Activated T-cell treated with anti-CD3 and anti-CD28 coated beads, Interleukin-2, amount 50 U/mL, for 4 hours (primary cell): ENCODE measurements around the gene MFNG. TPM values are rescaled to one million over a fixed set of nuclear protein-coding genes. Genes with fewer than 3 reads are reported as not detected.

Experiments
- ATAC-seq, 2 donors: fragments of 200-7000 bp; cut with Tn5 transposase; one replicate each; pipeline ENCODE4 v1.10.0; 2021
- DNase-seq: peaks from one replicate; pipeline ENCODE4 v3.0.0-alpha.2; 2020
- H3K27me3 Mint-ChIP-seq: one replicate; pipeline ENCODE4 v1.8.0; 2021; ENCODE audit warnings: low read depth, mixed read lengths
- H3K36me3 Mint-ChIP-seq: one replicate; pipeline ENCODE4 v1.8.0; 2022; ENCODE audit warnings: mixed read lengths; ENCODE audit not compliant: insufficient read depth
- H3K4me1 Mint-ChIP-seq: one replicate; pipeline ENCODE4 v1.8.0; 2021; ENCODE audit warnings: low read depth, mixed read lengths
- H3K4me3 Mint-ChIP-seq: one replicate; pipeline ENCODE4 v1.8.0; 2021; ENCODE audit warnings: mild to moderate bottlenecking, moderate library complexity, mixed read lengths
- H3K9me3 Mint-ChIP-seq: one replicate; pipeline ENCODE4 v1.8.0; 2021; ENCODE audit warnings: mixed read lengths
- total RNA-seq, 3 donors: library from RNA; stranded (reverse); gene quantifications; one replicate each; pipeline ENCODE4 v1.2.1, GENCODE V29; 2021

MFNG gene
- total RNA-seq, 3 donors from 2014 or later = 157 to 188 (median 184) TPM

DNA sequence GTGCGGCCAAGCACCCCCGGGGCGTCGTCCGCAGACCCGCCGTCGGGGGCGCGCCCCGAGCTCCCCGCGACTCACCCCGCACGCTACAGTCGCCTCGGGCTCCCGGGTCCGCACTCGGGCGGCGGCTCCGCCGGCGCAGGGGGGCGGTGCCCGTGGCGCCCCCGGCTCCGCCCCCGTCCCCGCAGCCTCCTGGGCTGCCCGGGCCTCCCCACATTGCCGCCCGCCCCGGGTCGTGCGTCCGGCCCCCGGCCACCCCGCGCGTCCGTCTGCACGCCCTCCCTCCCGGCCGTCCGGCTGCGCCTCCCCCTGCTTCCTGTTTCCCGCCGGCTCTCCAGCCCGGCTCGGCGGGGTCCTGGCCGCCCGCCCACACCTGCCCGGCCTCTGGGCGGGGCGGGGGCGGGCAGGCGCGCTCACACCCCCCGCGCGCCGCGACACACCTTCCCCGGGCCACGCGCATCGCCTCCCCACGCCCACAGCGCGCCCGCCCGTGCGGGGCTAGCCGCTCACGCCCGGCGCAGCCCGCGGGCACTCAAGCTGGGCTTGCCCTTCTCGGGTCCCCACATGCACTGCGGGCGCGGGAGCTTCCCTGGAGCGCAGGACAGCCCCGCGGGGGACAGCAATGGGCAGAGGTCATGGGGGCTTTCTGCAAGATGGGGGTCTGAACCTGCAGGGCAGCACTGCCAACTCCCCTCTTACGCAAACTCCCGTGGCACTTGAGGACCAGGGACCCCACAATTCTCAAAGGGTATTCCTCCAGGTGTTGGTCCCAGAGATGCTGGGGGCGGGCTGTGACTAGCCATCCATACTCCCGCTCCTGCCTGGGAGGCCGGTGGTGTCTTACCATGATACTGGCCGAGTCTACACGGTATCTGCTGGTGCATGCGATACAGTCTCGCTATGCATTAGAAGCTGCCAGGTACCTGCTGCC is 33.3 kb upstream of the MFNG start, which contains the start of gene CARD10:
TSS of gene CARD10 (minus strand) at position 148 of the 928 bp plus-strand sequence. CDS start 215 bp downstream, outside the sequence.
- ATAC-seq (peak; percentile 73 to 76), DNase-seq (no peak)
- peaks cover 8% of the 10 kb centered on the region for H3K4me1 Mint-ChIP-seq
- no peaks in the 10 kb centered on the region for H3K36me3 Mint-ChIP-seq
- no peaks in the 10 kb centered on the region for H3K9me3 Mint-ChIP-seq
- peak within 1 kb of the TSS; percentile 67 for H3K4me3 Mint-ChIP-seq
- peaks cover 42% of the 10 kb centered on the region for H3K27me3 Mint-ChIP-seq

DNA sequence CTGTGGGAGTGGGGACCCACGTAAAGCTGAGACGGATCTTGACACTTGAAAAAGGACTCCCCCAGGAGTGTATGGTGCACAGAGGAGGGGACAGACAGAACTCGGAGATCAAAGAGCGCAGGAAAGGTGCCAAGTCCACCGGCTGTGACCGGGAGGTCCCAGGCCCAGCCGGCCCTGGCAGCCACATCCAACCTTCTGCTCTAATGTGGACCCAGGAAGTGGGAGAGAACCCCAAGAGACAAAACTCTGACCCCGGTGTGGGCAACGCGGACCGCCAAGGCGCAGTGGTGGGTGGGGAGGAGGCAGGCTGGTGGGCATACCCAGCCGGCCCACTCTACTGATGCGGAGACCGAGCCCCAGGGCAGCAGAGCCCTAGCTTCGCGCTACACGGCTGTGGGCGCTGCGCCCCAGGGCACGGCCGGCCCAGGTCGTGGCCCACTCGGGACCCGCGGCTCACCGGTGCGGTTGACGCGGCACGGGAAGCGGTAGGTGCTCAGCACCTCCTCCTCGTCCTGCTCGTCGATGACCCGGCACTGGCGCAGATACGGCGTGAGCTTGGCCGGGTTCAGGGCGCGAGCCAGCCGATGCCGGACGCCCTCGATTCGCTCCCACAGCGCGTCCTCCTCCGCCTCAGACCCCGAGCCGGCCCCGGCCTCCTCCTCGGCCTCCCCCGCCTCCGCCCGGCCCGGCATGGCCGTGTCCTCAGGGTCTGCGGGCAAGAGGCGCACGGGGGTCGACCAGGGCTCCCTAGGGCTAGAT is 32.5 kb upstream of the MFNG start:
- ATAC-seq (peak; percentile 28 to 58), DNase-seq (no peak)
- no peaks in the 10 kb centered on the region for H3K9me3 Mint-ChIP-seq
- peak overlapping the region; percentile 67 for H3K4me3 Mint-ChIP-seq
- H3K36me3 Mint-ChIP-seq = no peaks in the 10 kb centered on the region
- peaks cover 8% of the 10 kb centered on the region for H3K4me1 Mint-ChIP-seq
- H3K27me3 Mint-ChIP-seq = peaks cover 38% of the 10 kb centered on the region

- no peak for DNase-seq
- H3K4me1 Mint-ChIP-seq = peaks cover 8% of the 10 kb centered on the region
- peak overlapping the region; percentile 67 for H3K4me3 Mint-ChIP-seq
- H3K9me3 Mint-ChIP-seq = no peaks in the 10 kb centered on the region
- no peaks in the 10 kb centered on the region for H3K36me3 Mint-ChIP-seq
- no peak for ATAC-seq
- peaks cover 38% of the 10 kb centered on the region for H3K27me3 Mint-ChIP-seq
Measured at GRCh38 chr22:37517826-37518450, 31.8 kb upstream of the MFNG start.

DNA sequence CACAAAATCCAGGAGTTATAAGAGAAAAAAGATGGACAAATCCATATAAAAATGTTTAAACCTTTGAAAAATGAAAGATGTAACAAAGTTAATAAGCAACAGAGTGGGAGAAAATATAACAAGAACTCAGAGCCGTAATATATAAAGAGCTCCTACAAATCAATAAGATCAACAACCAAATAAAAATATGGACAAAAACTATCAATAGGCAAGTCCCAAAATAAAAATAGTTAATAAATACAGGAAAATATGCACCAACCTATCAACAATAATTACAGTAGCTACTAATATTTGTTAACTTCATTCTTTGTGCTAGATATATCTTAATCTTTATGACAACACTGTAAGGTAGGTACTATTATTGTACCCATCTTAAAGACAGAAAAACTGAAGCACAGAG is 30.3 kb upstream of the MFNG start:
- H3K9me3 Mint-ChIP-seq = no peaks in the 10 kb centered on the region
- no peak overlapping the region for H3K4me3 Mint-ChIP-seq
- no peak for DNase-seq
- H3K27me3 Mint-ChIP-seq = peaks cover 28% of the 10 kb centered on the region
- peaks cover 8% of the 10 kb centered on the region for H3K4me1 Mint-ChIP-seq
- no peaks in the 10 kb centered on the region for H3K36me3 Mint-ChIP-seq
- no peak for ATAC-seq

- no peak overlapping the region for H3K4me3 Mint-ChIP-seq
- no peak for DNase-seq
Measured at GRCh38 chr22:37515901-37516300, 29.7 kb upstream of the MFNG start.

GRCh38 chr22:37514526-37515051 is 28.4 kb upstream of the MFNG start:
- Mint-ChIP-seq H3K4me3 (no peak overlapping the region), H3K27me3 (peaks cover 14% of the 10 kb centered on the region), H3K4me1 (peaks cover 6% of the 10 kb centered on the region), H3K9me3 (no peaks in the 10 kb centered on the region), H3K36me3 (no peaks in the 10 kb centered on the region)
- DNase-seq (no peak), ATAC-seq (no peak)

More at GRCh38 chr22:37515901-37516300, 29.7 kb upstream of the MFNG start:
- Mint-ChIP-seq H3K27me3 (peaks cover 22% of the 10 kb centered on the region), H3K36me3 (no peaks in the 10 kb centered on the region), H3K9me3 (no peaks in the 10 kb centered on the region), H3K4me1 (peaks cover 8% of the 10 kb centered on the region)
- ATAC-seq = no peak

DNA sequence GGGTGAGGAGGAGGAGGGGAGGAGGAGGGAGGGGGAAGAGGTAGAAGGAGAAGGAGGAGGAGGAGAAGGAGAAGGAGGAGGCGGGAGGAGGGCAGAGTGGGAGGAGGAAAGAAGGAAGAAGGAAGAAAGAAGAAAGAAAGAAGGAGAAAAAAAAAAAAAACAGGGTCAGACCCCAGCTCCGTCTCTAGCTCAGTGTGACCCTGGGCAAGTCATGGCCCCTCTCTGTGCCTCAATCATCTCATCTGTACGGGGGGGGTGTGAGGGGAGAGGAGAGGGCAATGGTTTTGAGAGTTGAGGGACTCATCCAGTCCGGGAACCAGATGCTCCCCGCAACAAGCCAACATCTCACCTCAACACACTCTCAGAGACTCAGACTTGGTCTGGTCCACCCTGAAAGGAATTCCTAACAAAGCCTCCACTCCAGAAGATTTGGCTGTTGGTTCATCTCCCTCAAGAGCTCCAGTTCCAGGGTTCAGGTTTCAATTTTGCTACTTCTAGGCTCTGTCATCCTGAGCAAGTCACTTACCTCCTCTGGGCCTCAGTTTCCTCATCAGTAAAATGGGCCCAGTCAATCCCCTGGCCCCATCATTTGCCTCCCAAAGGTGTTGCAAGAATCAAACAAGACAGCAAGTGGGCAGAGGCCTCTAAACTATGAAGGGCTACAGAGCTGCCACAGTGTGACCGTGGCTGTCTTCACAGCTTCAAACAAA is 25.4 kb upstream of the MFNG start:
- ATAC-seq = no peak
- no peaks in the 10 kb centered on the region for H3K9me3 Mint-ChIP-seq
- H3K36me3 Mint-ChIP-seq = no peaks in the 10 kb centered on the region
- no peak overlapping the region for H3K4me3 Mint-ChIP-seq
- peaks cover 4% of the 10 kb centered on the region for H3K27me3 Mint-ChIP-seq
- H3K4me1 Mint-ChIP-seq = no peaks in the 10 kb centered on the region
- no peak for DNase-seq

DNA sequence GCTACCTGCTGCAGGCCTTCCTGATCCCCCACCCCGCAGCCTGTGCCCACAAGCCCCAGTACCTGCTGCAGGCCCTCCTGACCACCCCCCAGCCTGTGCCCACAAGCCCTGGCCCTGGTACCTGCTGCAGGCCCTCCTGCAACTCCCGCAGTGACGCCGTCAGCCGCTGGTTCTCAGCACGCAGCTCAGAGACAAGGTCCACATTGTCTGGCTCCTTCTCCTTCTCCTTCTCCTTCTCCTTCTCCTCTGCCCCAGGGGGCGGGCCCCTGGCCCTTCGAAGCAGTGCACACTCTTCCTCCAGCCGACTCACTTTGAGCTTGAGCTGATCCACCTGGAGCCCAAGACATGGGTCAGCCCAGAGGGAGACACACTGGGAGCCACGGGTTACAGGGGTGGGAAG is 23.9 kb upstream of the MFNG start:
- no peaks in the 10 kb centered on the region for H3K9me3 Mint-ChIP-seq
- H3K4me3 Mint-ChIP-seq = no peak overlapping the region
- ATAC-seq = no peak
- no peaks in the 10 kb centered on the region for H3K36me3 Mint-ChIP-seq
- no peak for DNase-seq
- peaks cover 4% of the 10 kb centered on the region for H3K27me3 Mint-ChIP-seq
- H3K4me1 Mint-ChIP-seq = no peaks in the 10 kb centered on the region

DNA sequence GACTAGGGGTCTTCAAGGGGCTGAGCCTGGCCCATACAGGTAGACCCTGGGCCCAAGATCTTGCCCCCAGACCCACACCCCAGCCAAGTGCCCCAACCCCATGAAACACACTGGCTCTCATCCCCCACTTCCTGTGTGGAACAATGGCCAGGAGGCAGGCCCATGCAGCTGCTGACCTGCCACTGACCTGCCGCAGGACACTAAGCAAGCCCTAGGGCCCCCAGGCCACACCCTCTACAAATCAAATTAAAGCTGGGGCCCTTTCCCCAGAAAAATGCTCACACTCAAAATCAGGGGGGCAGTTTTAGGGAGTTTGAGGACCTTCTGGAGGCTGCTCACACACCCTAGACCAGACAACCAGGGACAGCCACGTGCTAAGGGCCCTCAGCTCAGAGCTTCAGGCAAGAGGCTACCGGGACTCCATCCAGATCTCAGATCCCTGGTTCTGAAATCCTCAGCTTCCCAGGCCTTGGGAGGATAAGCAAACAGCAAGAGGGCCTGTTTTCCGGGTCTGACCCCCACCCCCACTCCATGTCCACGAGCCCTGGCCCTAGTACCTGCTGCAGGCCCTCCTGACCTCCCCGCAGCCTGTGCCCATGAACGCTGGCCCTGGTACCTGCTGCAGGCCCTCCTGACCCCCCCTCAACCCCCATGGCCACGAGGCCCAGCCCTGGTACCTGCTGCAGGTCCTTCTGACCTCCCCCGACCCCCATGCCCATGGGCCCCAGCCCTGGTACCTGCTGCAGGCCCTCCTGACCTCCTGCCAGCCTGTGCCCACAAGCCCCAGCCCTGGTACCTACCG is 23.1 kb upstream of the MFNG start:
- DNase-seq (no peak), ATAC-seq (no peak)
- H3K4me1 Mint-ChIP-seq = no peaks in the 10 kb centered on the region

GRCh38 chr22:37508431-37508992 is 22.3 kb upstream of the MFNG start:
- Mint-ChIP-seq H3K36me3 (no peaks in the 10 kb centered on the region), H3K9me3 (no peaks in the 10 kb centered on the region), H3K4me1 (no peaks in the 10 kb centered on the region), H3K27me3 (peaks cover 4% of the 10 kb centered on the region), H3K4me3 (no peak overlapping the region)
- DNase-seq (no peak), ATAC-seq (no peak)

More for the DNA sequence above, 23.1 kb upstream of the MFNG start:
- no peaks in the 10 kb centered on the region for H3K36me3 Mint-ChIP-seq
- H3K9me3 Mint-ChIP-seq = no peaks in the 10 kb centered on the region
- H3K27me3 Mint-ChIP-seq = peaks cover 4% of the 10 kb centered on the region
- H3K4me3 Mint-ChIP-seq = no peak overlapping the region

DNA sequence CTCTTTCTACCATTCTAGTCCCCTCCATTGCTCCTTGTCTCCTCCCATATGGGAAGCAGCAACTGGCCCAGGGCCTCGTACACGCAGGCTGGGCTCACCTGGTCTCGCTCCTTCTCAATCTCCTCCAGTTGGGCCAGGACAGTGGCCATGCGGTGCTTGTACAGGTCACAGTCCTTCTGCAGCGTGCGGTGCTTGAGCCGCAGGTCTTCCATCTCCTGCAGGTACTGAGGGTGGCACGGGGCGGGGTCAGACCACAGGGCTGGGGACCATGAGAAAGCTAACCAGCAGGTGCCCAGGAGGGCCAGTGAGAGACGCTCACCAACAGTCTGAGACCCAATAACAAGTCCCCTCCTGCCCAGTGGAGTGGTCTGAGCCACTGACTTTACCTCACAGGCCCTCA is 21.5 kb upstream of the MFNG start:
- H3K4me1 Mint-ChIP-seq = no peaks in the 10 kb centered on the region
- no peak for ATAC-seq
- H3K4me3 Mint-ChIP-seq = no peak overlapping the region
- H3K36me3 Mint-ChIP-seq = no peaks in the 10 kb centered on the region
- H3K9me3 Mint-ChIP-seq = no peaks in the 10 kb centered on the region
- H3K27me3 Mint-ChIP-seq = peaks cover 4% of the 10 kb centered on the region
- no peak for DNase-seq

DNA sequence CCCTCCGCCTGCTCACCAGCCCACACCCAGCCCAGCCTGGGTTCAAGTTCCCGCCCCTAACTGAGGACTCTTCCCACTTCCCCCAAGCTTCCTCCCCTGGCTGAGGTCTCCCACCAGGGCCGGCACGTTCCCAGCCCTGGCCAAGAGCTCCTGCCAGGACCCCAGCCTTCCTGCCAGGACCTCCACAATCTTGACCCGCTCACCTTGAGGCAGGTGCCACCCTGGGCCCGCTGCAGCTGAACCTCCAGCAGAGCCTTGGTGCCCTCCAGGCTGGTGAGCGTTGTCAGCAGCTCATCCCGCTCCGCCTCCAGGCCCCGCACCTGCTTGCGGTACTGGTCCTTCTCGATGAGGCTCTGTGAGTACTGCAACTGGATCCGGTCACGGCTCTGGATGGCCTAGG is 19.8 kb upstream of the MFNG start:
- peaks cover 4% of the 10 kb centered on the region for H3K27me3 Mint-ChIP-seq
- ATAC-seq = no peak
- H3K9me3 Mint-ChIP-seq = no peaks in the 10 kb centered on the region
- H3K36me3 Mint-ChIP-seq = no peaks in the 10 kb centered on the region
- peaks cover 12% of the 10 kb centered on the region for H3K4me1 Mint-ChIP-seq
- no peak for DNase-seq
- H3K4me3 Mint-ChIP-seq = no peak overlapping the region

- Mint-ChIP-seq H3K9me3 (no peaks in the 10 kb centered on the region), H3K36me3 (no peaks in the 10 kb centered on the region)
Measured at GRCh38 chr22:37505565-37505964, 19.4 kb upstream of the MFNG start.

More at GRCh38 chr22:37505565-37505964, 19.4 kb upstream of the MFNG start:
- ATAC-seq = no peak
- DNase-seq = no peak
- Mint-ChIP-seq H3K4me1 (peaks cover 14% of the 10 kb centered on the region), H3K27me3 (peaks cover 4% of the 10 kb centered on the region), H3K4me3 (no peak overlapping the region)
